Daoy (cell line): ENCODE data around the gene BMP7. TPM values are rescaled to one million over a fixed set of nuclear protein-coding genes. Genes with fewer than 3 reads are reported as not detected.
"Not testable (repeated sequence)": the region's sequence is repeated elsewhere in the genome, so short reads cannot be mapped to it uniquely, and the experiment has no call there.

Experiments used
- DNase-seq: peaks from one replicate; pipeline ENCODE4 v3.0.0-alpha.2; 2015; ENCODE audit warnings: low read depth
- total RNA-seq: library from RNA; depleted of rRNA; stranded (reverse); fragments of >200 nt; shearing (Covaris generic); gene quantifications from 2 replicates; pipeline ENCODE4 v1.2.3, GENCODE V29; 2014

Gene BMP7
- total RNA-seq, 1 experiment from 2014 or later: 12.7 TPM

DNA sequence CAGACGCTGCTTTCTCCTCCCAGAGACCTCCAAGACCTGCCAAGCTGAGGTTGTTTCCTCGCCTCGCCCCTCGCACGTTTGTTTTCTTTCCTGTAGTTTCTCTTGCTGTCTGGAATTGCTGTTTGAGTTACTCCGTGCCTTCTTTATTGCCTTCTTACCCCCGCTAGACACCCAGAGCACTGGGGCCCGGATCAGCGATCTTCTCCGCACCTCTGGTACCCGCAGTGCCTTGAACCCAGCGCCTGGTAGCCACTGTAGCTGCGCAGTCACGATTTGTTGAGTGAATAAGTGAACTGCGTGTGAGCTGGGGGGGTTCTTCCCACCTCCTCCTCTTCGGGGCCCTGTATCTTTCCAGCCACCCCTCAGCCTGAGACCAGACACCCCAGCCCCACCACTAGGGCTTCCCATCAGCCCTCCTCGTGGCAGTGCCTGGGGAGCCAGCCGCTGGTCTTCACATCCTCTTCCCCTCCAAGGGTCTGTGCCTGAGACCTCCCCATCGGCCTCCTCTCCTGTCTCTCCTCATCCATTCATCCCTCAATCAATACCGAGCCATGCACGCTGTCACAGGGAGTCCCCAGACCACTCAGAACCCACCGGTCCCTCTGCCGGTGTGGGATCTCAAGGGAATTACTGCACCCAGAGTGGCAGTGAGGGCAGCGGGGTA lies 849 bp upstream of the BMP7 start:
- DNase-seq: no peak

DNA sequence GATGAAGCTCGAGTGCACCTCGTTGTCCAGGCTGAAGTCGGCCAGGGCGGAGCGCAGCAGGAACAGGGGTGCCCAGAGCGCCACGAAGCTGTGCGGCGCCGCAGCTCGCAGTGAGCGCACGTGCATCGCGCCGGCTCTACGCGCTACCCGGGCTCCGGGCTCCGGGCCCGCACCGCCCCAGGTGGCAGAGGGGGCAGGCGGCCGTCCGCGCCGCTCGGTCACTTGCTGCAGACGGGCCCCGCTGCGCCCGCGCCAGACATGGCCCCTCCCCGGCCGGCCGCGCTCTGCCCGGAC lies 497 bp downstream of the BMP7 start:
- no peak for DNase-seq

DNA sequence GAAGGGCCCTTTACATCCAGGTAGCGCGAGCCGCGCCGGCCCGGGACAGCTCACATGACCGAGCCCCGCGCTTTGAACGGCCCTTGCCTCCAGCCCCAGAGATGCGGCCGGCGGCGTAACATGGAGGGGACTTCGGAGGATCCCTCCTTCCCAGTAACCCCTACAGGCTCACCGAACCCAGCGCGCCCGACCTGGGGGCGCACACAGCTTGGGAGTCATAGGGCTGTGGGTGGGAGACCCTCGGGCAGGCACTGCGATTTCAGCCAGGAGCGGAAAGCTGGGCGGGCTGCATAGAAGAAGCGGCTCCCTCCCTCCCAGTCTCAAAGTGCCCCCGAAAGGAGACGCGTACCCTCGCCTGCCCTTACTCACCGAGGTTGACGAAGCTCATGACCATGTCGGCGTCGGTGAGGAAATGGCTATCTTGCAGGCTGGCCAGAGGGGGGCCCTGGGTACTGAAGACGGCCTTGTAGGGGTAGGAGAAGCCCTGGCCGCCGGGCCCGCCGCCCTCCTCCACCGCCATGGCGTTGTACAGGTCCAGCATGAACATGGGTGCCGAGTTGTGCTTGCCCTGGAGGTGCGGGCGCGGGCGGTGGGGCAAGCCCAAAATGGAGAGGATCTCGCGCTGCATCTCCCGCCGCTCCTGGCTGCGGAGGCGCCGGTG lies 975 bp downstream of the BMP7 start:
- DNase-seq: peak; percentile 39

DNA sequence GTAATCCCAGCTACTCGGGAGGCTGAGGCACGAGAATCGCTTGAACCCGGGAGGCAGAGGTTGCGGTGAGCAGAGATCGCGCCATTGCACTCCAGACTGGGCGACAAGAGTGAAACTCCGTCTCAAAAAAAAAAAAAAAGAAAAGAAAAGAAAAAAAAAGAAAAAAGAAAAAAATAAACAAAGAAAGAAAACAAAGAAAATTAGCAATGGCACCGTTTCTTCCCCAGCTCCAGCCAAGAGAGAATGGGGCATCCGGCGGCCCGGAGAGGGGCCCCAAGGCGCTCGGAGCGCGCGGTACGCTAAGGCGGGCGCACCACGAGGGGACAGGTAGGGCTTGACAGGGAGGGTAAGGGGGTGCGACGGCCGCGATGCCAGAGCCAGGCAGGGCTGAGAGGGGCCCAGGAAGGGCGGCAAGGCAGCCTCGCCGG lies 1.5 kb downstream of the BMP7 start:
- DNase-seq: not testable (repeated sequence)

DNA sequence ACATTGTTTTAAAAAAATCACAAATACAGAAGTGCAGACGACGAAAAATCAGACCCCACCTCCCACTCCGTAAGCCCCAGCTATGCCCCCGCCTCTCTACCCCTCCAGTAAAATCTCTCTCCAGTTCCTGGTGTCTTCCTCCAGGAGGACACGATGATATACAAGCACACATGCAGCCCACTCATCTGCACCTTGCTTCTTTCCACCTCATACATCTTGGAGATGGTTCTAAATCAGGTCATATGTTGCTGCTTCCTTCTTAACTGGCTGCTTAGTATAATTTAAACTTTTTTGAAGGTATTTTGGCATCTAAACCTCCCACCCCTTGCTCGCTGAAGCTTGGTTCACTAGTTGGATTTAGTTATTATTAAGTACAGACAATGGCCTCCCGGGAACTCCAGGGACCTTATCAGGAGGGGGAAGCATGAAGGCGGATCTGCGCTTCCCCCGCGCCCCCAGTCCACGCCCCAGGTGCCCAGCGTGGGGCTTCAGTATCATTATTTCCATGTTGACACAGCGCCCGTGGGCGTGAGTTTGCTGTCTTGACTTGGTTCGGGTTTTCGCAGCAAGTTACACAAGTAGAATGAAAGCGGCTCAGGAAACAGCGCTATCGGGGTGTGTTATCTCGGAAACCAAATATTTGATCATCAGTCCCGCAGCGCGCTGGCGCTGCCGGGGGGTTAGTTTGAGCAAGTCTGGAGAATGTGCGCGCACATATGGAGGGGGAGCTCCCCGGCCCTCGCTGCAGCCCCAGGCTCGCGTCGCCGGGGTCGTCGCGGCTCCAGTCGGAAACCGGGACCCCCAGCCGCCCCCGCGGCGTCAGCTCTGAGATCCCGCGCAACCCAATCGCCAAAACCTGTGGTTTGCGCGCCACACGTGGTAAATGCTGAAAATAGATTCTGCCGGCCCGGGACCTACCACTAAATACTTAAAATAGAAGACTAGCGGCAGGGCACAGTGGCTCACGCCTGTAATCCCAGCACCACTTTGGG lies 2.3 kb downstream of the BMP7 start:
- DNase-seq: peak; percentile 25

DNA sequence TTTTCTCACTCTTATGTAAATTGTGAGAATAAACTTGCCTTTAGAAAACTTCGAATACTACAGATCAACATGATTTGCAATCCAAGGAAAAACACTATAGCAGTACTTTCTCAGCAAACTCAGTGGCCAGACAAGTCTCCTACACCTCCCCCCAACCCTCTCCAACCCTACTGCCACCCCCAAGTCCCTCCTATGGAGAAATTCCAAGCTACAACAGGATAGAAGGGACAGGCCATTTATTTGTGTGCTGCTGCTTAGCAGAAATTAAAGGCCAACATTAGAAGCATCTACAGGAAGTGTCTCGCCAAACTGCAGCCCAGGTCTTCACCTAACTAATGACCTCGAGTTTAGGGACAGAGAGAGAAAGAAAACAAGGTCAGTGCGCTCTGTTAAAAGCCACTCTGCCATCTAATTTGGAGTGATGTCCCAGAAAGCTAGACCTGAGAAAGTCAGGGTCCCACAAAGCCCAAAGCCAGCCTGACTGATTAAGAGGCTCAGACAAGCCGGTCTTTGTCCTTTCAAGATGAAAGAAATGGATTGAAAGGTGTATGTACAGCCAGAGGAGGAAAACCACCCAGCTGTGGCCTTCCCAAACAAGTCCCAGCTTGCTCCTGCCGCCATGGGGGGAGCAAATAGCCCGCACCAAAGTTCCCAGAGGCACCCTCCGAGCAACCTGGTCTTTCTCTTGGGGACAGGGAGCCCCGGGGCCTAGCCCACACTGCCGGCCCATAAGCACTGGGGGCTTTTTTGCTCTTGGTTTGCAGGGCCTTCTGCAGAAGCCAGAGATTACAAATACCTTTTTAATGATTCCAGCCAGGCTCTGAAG lies 3.4 kb downstream of the BMP7 start:
- DNase-seq: no peak

DNA sequence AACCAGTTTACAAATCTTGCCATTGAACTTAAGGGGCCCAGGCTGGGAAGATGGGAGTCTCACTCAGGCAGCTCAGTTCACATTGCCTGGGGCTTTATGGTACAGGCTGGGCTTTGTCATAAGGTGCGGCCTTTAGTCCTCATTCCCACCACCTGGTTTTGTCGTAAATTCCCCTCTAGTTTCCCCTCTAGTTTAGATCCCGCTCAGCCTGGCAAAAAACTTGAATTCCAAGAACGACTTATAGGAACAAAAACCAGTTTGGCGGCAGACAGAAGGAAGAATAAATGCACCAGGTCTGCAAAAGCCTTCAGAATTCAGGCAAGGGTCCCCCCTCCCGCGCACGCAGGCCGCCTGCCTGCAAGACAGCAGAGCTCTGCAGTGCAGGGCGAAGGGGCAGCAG lies 4.1 kb downstream of the BMP7 start:
- no peak for DNase-seq

DNA sequence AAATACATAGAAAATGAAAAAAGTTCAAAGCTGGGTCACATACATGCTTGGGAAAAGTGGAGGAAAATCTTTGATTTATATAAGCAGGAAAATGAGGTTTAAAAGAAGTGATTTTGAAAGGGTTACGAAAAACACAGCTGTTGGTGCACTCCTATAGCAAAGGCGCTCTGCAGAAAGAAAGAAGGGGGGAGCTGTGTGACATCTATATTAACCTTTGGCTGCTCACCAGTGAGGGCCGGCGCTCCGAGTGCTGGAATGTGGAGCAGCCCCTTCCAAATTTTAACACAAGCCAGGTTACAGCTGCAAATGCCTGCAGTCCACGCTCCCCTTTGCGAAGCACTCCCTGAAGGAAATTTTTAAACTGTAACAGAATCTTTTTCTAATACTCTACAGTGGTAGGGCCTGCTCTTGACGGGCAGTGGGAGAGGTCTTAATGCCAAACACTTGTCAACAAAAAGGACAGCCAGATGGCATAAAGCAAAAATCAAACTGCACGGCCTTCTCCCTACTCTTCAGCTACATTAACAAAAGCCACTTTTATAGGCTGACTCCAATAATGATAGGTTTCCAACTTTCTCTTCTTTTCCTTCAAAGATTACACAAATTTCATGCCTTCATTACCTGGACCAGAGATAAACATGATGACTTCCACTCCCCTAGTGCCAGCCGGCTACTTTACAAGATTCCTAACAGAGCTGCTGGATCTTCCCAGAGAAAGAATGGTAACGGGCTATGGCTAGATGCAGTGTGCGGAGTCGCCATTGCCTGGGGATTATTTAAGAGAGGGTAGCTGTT lies 4.8 kb downstream of the BMP7 start:
- DNase-seq: no peak

DNA sequence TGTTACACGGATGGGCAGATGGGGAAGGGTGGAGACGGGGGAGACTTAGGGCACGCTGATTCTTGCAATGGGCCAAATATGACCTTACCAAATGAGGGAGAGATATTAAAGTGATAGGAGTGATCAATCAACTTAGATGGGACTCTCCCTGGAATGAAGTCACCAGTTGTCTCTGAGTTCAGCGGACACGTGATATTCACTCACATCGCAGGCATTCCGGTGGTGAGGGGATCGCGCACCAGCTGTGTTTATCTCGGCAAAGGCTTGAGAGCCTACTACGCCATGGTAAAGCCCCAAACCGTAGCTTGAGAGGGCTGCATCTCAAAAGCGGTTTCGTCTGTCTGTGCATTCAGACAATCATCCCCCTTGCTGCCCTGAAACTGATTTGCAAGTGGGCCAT lies 5.5 kb downstream of the BMP7 start:
- DNase-seq: peak; percentile 52

DNA sequence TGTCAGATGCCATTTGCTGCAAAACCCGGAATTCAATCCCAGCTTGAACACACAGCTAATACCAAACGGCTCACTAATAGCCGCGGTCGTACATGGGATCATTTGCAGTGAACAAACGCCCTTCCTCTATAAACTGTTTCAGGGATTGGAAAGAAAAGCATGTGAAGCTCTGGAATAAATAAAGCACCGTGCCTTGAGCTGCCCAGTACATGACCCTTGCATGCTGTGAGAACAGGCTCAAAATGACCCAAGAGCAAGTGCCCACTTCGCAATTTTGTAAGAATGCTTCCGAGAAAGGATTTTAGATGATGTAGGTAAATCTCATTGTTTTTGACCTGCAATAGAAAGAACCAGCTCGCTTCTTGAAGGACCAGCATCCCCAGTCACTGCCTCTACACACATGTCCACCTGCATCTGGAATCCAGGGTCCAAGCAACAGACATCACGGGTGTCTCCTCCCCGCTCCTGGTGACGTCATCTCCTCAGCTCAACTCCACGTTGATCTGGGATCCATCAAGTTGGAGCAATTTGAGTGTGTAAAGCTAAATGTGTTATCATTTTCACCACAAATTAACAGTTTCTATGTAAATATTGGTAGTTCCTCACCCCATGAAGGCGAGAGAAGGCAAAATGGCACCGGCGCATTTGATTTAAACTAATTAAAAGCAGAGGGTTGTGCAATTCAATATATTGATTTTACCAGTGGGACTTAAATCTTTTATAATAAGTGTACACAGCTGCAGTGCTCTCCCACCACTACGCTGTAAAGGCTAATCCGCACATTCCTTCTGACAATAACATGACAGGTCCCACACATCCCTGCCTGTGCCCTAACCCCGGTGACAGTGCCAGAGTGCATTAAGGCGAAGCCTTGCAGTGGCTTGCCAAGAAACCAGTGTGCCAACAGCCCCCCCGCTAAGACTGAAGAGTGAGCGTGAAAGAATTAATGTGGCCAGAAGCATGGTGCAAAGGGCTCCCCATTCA lies 6.2 kb downstream of the BMP7 start:
- DNase-seq: no peak

DNA sequence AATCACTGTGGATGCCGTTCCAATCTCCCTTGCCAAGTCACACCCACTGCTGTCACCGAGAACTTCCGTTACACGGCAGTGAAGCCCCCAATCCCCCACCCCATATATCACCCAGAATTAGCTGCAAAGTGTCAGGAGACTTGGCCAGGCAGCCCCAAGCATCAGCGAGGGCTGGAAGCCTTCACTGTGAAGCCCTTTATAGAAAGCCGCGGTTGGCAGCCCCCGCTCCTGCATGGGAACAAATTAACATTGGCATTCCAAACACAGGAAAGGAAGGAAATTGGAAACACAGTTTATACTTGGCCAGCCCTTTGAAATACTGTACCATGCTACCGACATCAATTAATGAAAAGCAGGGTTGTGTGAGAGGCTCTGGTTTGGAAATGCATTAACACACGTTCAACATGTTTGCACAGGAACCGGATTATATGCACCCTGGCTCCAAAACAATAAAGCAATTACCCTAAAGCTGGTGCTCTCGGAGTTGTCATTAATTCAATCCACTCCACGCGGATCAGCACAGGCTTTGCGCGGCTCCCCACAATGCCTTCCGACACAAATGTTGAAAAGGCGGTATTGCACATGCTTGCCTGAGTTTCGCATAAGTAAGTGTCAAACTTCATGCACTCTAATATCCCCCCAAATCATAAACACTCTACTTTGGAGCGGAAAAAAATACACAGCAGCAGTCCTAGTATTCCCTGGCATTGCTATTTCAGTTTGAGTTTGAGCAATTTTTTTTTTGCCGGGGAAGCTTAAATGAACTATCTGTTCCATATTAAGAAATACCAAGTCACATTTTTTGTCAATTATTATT lies 7.1 kb downstream of the BMP7 start:
- no peak for DNase-seq

DNA sequence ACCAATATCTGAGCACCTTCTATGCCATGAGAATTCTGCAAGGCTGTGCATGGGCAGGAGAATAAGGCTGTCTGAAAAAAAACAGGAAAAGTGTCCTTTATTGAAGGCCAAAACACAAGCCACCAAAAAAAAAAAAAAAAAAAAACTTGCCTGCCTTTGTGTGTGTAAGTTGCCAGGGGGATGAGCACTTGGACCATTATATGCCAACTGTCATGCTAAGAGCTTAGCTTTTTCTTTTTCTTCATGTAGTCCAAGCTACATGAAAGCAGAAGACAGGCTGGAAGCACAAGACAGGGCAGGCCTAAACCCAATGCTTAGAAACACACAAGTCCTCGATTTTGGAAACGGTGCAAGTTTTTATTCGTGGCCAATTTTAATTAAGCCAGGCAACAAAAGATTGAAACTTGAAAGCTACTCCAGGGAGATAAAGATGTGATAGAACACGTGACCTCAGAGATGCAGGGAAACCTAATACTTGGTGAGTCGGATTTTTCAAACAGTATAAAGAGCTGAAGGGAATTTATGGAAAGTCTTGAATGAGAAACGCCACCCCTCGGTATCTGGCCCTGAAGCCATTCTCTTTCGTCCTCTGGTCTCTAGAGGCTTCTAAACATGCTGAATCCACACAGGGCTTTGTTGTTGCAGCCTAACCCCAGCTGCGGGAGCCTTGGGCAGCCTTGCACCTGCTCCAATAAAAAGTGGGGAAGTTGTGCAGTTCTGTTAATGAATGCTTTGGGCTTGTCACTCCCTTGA lies 8.6 kb downstream of the BMP7 start:
- no peak for DNase-seq

DNA sequence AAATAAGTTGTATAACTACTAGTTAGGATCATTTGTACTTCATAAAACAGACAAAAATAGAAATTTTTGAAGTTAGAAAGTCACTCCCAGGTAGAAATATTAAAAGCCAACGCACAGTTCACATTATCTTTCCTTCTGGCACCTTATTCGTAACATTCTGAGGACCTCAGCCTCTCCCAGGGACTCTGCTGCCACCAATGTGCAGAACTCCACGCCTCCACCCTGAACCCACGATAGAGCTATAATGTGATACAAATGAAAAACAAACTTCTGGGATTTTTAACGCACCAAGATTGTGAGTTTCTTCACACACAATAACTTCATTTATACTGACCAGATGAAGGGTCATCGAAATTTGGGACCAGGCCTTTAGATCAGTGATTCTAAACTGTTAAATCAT lies 9.5 kb downstream of the BMP7 start:
- no peak for DNase-seq

DNA sequence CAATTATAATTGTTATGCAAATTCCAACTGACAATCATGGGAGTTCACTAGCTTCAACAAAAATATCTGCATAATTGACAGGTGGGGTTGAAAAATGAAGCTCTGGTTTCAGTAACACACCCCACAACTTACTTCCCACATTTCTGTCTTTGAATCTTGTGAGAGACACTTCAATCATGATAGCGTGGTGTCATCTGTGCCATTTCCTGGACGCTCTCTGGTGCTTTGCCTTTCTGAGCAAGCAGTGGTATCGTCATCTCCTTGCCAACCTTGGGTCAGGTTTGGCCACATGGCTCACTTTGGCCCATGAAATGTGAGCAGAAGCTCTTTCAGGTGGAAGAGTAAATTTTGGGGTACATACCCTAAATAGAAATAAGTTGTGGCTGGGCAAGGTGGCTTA lies 10.2 kb downstream of the BMP7 start:
- DNase-seq: no peak

DNA sequence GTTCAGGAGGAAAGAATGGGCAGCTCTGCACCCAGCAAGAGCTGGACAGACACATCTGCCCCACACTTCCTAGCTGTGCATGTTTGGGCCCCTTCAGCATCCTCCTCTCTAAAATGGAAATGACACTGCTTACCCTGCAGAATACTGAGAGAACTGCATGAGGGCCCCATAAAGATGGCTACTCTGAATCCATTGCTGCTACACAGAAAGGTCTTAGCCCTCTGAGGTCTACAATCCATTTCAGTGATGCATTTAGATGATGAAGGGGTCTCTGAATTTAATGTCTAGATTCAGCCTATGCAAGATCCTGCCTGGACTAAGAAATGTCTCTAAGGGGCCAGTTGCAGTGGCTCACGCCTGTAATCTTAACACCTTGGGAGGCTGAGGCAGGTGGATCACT lies 11.3 kb downstream of the BMP7 start:
- DNase-seq: no peak

DNA sequence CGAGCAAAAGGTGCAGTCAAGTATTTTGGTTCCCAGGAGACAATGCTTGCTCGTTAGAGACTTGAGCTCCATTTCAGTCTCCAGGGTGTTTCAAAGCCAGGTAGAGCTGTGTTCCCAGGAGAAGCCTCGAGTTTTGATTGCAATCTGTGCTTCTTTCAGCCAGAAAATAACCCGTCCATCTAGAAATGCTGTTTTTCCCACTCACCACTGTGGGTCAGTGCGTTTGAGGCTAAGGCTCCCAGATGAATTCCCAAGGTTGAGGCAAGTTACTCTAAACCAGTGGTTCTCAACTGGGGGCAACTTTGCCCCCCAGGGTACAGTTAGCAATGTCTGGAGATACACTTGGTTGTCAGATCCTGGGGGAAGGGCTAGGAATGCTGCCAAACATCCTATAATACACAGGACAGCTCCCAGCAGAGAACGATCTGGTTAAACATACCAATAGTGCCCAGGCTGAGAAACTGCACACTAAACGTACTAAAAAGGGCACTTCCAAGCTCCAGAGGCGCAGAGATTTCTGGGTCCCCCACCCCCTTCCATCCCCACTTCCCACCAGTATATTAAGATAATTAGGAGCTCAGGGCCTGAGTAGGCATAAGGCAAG lies 13.8 kb downstream of the BMP7 start:
- DNase-seq: no peak

DNA sequence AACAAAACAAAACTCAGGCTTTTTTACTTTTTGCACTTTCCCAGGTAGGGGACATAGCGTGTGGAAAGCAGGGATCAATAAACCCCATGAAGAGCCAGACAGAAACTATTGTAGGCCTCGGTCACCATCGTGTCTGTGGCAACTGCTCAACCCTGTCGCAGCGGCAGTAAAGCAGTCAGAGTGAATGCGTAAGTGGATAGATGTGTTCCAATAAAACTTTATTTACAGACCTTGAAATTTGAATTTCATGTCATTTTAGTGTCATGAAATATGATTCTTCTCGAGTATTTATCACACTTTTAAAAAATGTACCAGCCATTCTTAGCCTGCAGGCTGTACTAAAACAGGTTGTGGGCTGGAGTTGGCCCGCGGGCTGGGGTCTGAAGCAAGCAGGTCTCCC lies 14.5 kb downstream of the BMP7 start:
- DNase-seq: no peak

DNA sequence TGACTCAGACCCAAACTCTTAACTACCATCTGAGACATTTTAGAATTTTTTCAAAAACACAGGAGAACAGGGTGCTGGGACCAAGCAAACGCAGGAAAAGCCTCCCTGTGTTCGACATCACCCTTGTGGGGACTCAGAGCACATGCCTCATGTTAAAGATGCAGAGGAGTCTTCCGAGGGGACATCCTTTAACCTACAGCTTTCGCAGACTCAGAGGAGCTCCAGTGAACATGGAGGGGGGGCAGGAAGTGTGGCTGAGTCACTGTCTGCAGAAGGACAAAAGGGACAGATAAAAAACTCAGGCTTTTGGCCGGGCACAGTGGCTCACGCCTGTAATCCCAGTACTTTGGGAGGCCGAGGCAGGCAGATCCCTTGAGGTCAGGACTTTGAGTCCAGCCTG lies 15.1 kb downstream of the BMP7 start:
- DNase-seq: peak; percentile 79
